ENCODE results near the gene PER3.

Gene PER3

GRCh38 chr1:7781501-7781900 is 2.6 kb upstream of the PER3 start (continued):
- TF ChIP-seq ZNF600 (tag by site-specific recombination; IDR thresholded peaks at IDR 0.05): no peak

- TF ChIP-seq OSR2 (tag by site-specific recombination; IDR thresholded peaks at IDR 0.05): no peak
- no peak for TF ChIP-seq ZNF639 (tag by site-specific recombination; IDR thresholded peaks at IDR 0.05)
- no peak for TF ChIP-seq ZBTB11 (tag by site-specific recombination; conservative IDR thresholded peaks at IDR 0.05; ENCODE audit: low read depth)
- TF ChIP-seq ZNF148 (tag by site-specific recombination; IDR thresholded peaks at IDR 0.05; ENCODE audit: borderline replicate concordance): no peak
- TF ChIP-seq ZNF571 (tag by site-specific recombination; IDR thresholded peaks at IDR 0.05): no peak
- no peak for TF ChIP-seq TSHZ1 (tag by site-specific recombination; IDR thresholded peaks at IDR 0.05; ENCODE audit: borderline replicate concordance)
- TF ChIP-seq HOXA7 (CRISPR knock-in tag; IDR thresholded peaks at IDR 0.05; ENCODE audit: borderline replicate concordance): no peak
- no peak for TF ChIP-seq PBX3 (CRISPR knock-in tag; IDR thresholded peaks at IDR 0.05)
- TF ChIP-seq ZNF791 (tag by site-specific recombination; IDR thresholded peaks at IDR 0.05): no peak
- TF ChIP-seq MYNN (tag by site-specific recombination; IDR thresholded peaks at IDR 0.05; ENCODE audit: borderline replicate concordance): no peak
- TF ChIP-seq ZNF18 (tag by site-specific recombination; IDR thresholded peaks at IDR 0.05): no peak
- no peak for TF ChIP-seq YY2 (tag by site-specific recombination; IDR thresholded peaks at IDR 0.05)
- no peak for TF ChIP-seq ZSCAN16 (tag by site-specific recombination; IDR thresholded peaks at IDR 0.05)
- TF ChIP-seq ZNF501 (tag by site-specific recombination; IDR thresholded peaks at IDR 0.05): no peak
- no peak for TF ChIP-seq ZEB2 (tag by site-specific recombination; IDR thresholded peaks at IDR 0.05)
- ChIA-PET CTCF (interaction anchor here (0.9 to 1.0 kb wide), 2 partner anchors 113 to 114 kb away, joined by 3 to 4 read pairs; no protein-coding TSS in a partner anchor), POLR2A (no interaction called here)
- H3K36me3 ChIP-seq (ENCODE audit: control insufficient read depth in 2 of 2, insufficient read depth in 1 of 2, low read length in 2 of 2): peaks cover 11 to 60% of the 10 kb centered on the region in 2 experiments; a peak in 2 of 3 replicates
- H3K4me3 ChIP-seq (ENCODE audit: low read depth, low read length): no peak overlapping the region
- H3K27ac ChIP-seq (ENCODE audit: extremely low read depth, low read depth, low read length): no peak overlapping the region
- no peaks in the 10 kb centered on the region for H3K9me3 ChIP-seq (ENCODE audit: control insufficient read depth, insufficient read depth, low read depth, low read length)
- H3K4me1 ChIP-seq (ENCODE audit: control insufficient read depth, insufficient read depth, low read length): no peaks in the 10 kb centered on the region
These were observed 2.1 kb upstream of the PER3 start for GRCh38 chr1:7781923-7782495.

All from HEK293 (cell line).